Urothelium cell line (cell line): ENCODE measurements around the gene EMID1.
"Not testable (repeated sequence)": the region's sequence is repeated elsewhere in the genome, so short reads cannot be mapped to it uniquely, and the experiment has no call there.

ENCODE experiments used
- DNase-seq: peaks from one replicate; pipeline ENCODE4 v3.0.0; 2011; ENCODE audit warnings: low spot score, mixed read lengths
- FAIRE-seq: peaks from 2 replicates; lab custom pipeline; 2011; peaks lifted over from hg19 to GRCh38; lab: Jason Lieb, UNC

The EMID1 gene

GRCh38 chr22:29226351-29226981 is 20.8 kb downstream of the EMID1 start:
- FAIRE-seq (no peak), DNase-seq (no peak)

GRCh38 chr22:29230972-29231875 is 25.5 kb downstream of the EMID1 start:
- DNase-seq (no peak), FAIRE-seq (no peak)

GRCh38 chr22:29231971-29232959 is 26.6 kb downstream of the EMID1 start:
- FAIRE-seq (no peak), DNase-seq (no peak)

GRCh38 chr22:29233277-29233877 is 27.7 kb downstream of the EMID1 start:
- FAIRE-seq (no peak), DNase-seq (no peak)

GRCh38 chr22:29240481-29240880 is 34.8 kb downstream of the EMID1 start:
- FAIRE-seq, DNase-seq: not testable (repeated sequence)

- no peak for DNase-seq
- FAIRE-seq = no peak
Observed at GRCh38 chr22:29243874-29244446, 38.3 kb downstream of the EMID1 start.

GRCh38 chr22:29244785-29245625 is 39.3 kb downstream of the EMID1 start:
- FAIRE-seq (no peak), DNase-seq (no peak)

- peak; percentile 83 for DNase-seq
- peak; percentile 99 for FAIRE-seq
Observed at GRCh38 chr22:29245626-29246385, 40.1 kb downstream of the EMID1 start.

- not testable (repeated sequence) for DNase-seq, FAIRE-seq
Observed at GRCh38 chr22:29247891-29248290, 42.2 kb downstream of the EMID1 start.

- no peak for FAIRE-seq
- DNase-seq = no peak
Observed at GRCh38 chr22:29251265-29251664, 45.6 kb downstream of the EMID1 start.

- DNase-seq (no peak), FAIRE-seq (no peak)
Observed at GRCh38 chr22:29251981-29252911, 46.5 kb downstream of the EMID1 start.

GRCh38 chr22:29253561-29254285 is 48.0 kb downstream of the EMID1 start:
- no peak for DNase-seq
- FAIRE-seq = no peak

- DNase-seq = no peak
- no peak for FAIRE-seq
Observed at GRCh38 chr22:29254286-29254660, 48.6 kb downstream of the EMID1 start.

- FAIRE-seq (no peak), DNase-seq (no peak)
Observed at GRCh38 chr22:29255064-29255621, 49.4 kb downstream of the EMID1 start.

- FAIRE-seq (no peak), DNase-seq (no peak)
Observed at GRCh38 chr22:29256606-29257325, 51.1 kb downstream of the EMID1 start.

GRCh38 chr22:29257751-29258181 is 52.1 kb downstream of the EMID1 start:
- DNase-seq (no peak), FAIRE-seq (no peak)
